Measurements from ENCODE around the gene C12orf42. TPM values are rescaled to one million over a fixed set of nuclear protein-coding genes. Genes with fewer than 3 reads are reported as not detected.

The C12orf42 gene
- total RNA-seq, 1 experiment from 2014 or later, result not detected

- H4K8ac ChIP-seq (replicated peaks; ENCODE audit: insufficient read length, low read depth, low read length), result no peak overlapping the region
- no peak overlapping the region for H4K5ac ChIP-seq (ENCODE audit: insufficient read length, low read depth, low read length)
- H4K20me1 ChIP-seq (ENCODE audit: control insufficient read depth, insufficient read depth, insufficient read length), result no peaks in the 10 kb centered on the region
- H3K9me3 ChIP-seq (ENCODE audit: control insufficient read depth, low read depth, low read length), result no peaks in the 10 kb centered on the region
- no peaks in the 10 kb centered on the region for H3K4me1 ChIP-seq (ENCODE audit: insufficient read depth, low read length)
- H3K27me3 ChIP-seq (ENCODE audit: insufficient read depth, low read length), result no peaks in the 10 kb centered on the region
- Mint-ChIP-seq H3K27ac (no peak overlapping the region), H3K4me3 (no peak overlapping the region), H3K36me3 (ENCODE audit: insufficient read depth in 1 of 3, low read depth in 3 of 3) (no peaks in the 10 kb centered on the region), H3K27me3 (ENCODE audit: low read depth) (no peaks in the 10 kb centered on the region), H3K9me3 (no peaks in the 10 kb centered on the region; a peak in 1 of 5 replicates), H3K4me1 (peaks cover 0 to 5% of the 10 kb centered on the region in 2 experiments; a peak in 1 of 4 replicates)
- no peak for TF ChIP-seq CTCF (conservative IDR thresholded peaks at IDR 0.05)
- no peak for DNase-seq
- no peaks in the 10 kb centered on the region for H3K79me1 ChIP-seq (ENCODE audit: insufficient read depth, low read depth, low read length, poor library complexity, severe bottlenecking)
- no peak overlapping the region for H3K23ac ChIP-seq (ENCODE audit: insufficient read length, low read depth, low read length)
- no peak overlapping the region for H3K4ac ChIP-seq (ENCODE audit: low read depth, low read length)
- no peak overlapping the region for H3K27ac ChIP-seq (ENCODE audit: insufficient read length, low read depth, low read length)
- no CpG with 5 or more reads among the region's 5 CpGs for WGBS (ENCODE audit: extremely low coverage, insufficient read length, low lambda C conversion rate)
- H2BK20ac ChIP-seq (ENCODE audit: low read depth, low read length, poor library complexity, severe bottlenecking), result no peak overlapping the region
- H3K14ac ChIP-seq (ENCODE audit: insufficient read depth, low read length), result no peak overlapping the region
- no peak overlapping the region for H3K56ac ChIP-seq (ENCODE audit: insufficient read length, low read depth, low read length)
- no peak overlapping the region for H3K18ac ChIP-seq (ENCODE audit: insufficient read length, low read depth, low read length)
- H2BK120ac ChIP-seq (ENCODE audit: low read depth, low read length, poor library complexity, severe bottlenecking), result no peak overlapping the region
- H3K23me2 ChIP-seq (ENCODE audit: insufficient read length, low read depth, low read length, poor library complexity, severe bottlenecking), result no peaks in the 10 kb centered on the region
- H3K79me2 ChIP-seq (ENCODE audit: insufficient read depth, low read length), result no peaks in the 10 kb centered on the region
- H2BK15ac ChIP-seq (ENCODE audit: low read depth, low read length), result no peak overlapping the region
- H3K4me2 ChIP-seq (ENCODE audit: insufficient read depth, insufficient read length, low read length), result no peak overlapping the region
- no peak overlapping the region for H3K9ac ChIP-seq (ENCODE audit: extremely low read depth, insufficient read length, low read length)
- H2AFZ ChIP-seq (ENCODE audit: low read length), result no peak overlapping the region
- no peak overlapping the region for H4K91ac ChIP-seq (ENCODE audit: insufficient read length, low read depth, low read length)
- H3T11ph ChIP-seq (ENCODE audit: low read length), result no peak overlapping the region
- H2AK5ac ChIP-seq (ENCODE audit: insufficient read length, low read length), result no peak overlapping the region
- H2BK5ac ChIP-seq (ENCODE audit: insufficient read length, low read length), result no peak overlapping the region
- H2BK12ac ChIP-seq (ENCODE audit: insufficient read length, low read depth, low read length), result no peak overlapping the region
Measured at GRCh38 chr12:103350116-103350515, 145.7 kb downstream of the C12orf42 start.
